Kidney epithelial cell (primary cell): ENCODE measurements around the gene CTSH. TPM values are rescaled to one million over a fixed set of nuclear protein-coding genes. Genes with fewer than 3 reads are reported as not detected.

Source experiments
- DNase-seq: peaks from one replicate; pipeline ENCODE4 v3.0.0-alpha.2; 2010; ENCODE audit warnings: low read depth
- H3K27me3 ChIP-seq: 2 replicates; pipeline ENCODE4 v1.6.0; 2011; ENCODE audit warnings: low read length; ENCODE audit not compliant: control insufficient read depth, insufficient read depth
- H3K36me3 ChIP-seq: 2 replicates; pipeline ENCODE4 v1.5.1; 2011; ENCODE audit warnings: low read length; ENCODE audit not compliant: control insufficient read depth, insufficient read depth
- H3K4me3 ChIP-seq: 2 replicates; pipeline ENCODE4 v1.5.1; 2011; ENCODE audit warnings: low read depth, mild to moderate bottlenecking, control low read depth, low read length
- total RNA-seq: library from RNA; depleted of rRNA; stranded (reverse); fragments of >200 nt; gene quantifications from 2 replicates; pipeline ENCODE4 v1.2.3, GENCODE V29; 2015
- TF ChIP-seq, protein P1 (sequence below): IDR thresholded peaks from 2 replicates; pipeline ENCODE4 v1.5.1; 2011; ENCODE audit warnings: mild to moderate bottlenecking, moderate library complexity, low read length, control low read depth, inconsistent platforms; ENCODE audit not compliant: insufficient read depth, poor library complexity, severe bottlenecking

CTSH gene
- total RNA-seq, 1 donor from 2014 or later, result 125 TPM

DNA sequence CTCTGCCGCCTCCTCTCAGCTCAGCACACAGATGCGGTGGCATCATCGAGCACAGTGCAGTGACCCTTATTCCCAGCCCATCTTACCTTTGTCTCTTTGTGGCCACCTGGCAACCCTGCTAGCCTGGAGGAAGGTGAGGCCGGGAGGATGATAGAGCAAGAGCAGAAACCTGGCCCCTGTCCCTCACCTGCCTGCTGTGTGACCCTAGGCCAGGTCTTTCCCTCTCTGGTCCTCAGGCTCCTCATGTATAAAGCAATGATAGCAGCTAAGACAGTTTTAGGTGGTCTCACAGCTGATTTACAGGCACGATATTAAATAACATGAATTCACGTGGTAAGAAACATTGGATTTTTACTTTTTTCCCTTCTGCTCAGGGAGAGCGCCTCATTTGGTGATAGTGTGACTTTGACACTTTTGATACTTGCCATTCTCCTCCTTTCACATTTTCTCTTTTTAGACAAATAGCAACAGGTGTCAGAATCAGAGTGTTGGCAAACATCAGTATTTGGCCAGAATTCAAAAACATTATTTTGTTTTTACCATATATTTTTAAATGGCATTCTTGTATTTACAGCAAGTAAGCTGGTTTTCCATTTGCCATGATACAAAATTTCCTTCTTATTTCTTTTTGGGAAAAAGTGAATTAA is 29.5 kb upstream of the CTSH start:
- Histone ChIP-seq H3K27me3 (no peaks in the 10 kb centered on the region), H3K4me3 (no peak overlapping the region), H3K36me3 (no peaks in the 10 kb centered on the region)
- TF ChIP-seq, protein P1, sequence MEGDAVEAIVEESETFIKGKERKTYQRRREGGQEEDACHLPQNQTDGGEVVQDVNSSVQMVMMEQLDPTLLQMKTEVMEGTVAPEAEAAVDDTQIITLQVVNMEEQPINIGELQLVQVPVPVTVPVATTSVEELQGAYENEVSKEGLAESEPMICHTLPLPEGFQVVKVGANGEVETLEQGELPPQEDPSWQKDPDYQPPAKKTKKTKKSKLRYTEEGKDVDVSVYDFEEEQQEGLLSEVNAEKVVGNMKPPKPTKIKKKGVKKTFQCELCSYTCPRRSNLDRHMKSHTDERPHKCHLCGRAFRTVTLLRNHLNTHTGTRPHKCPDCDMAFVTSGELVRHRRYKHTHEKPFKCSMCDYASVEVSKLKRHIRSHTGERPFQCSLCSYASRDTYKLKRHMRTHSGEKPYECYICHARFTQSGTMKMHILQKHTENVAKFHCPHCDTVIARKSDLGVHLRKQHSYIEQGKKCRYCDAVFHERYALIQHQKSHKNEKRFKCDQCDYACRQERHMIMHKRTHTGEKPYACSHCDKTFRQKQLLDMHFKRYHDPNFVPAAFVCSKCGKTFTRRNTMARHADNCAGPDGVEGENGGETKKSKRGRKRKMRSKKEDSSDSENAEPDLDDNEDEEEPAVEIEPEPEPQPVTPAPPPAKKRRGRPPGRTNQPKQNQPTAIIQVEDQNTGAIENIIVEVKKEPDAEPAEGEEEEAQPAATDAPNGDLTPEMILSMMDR, result no peak
- no peak for DNase-seq

DNA sequence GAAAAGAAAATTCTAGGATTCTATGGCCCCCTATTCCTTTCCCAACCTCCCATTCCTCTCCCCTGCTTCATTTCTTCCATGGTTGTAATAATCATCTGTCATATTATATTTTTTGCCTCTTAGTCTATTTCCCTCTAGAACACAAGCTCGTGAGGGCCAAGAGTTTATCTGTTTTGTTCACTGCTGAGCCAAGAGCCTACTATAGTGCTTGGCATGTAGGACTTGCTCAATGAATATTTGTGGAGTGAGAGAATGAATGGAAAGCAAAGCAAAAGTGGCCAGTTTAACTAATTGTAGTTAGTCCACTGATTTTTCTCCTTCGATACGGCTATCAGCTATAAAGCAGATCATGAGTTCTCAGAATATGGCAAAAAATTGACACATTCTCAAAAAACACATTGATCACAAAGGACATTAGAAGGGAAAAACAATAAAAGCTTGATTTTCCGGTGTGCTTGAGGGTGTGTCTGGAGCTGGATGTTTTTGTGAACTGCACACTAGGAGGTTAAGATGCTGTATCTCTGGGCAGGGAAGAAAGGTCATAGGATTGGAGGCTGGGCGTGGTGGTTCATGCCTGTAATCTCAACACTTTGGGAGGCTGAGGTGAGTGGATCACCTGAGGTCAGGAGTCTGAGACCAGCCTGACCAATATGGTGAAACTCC is 25.0 kb upstream of the CTSH start:
- no peak for DNase-seq
- no peak overlapping the region for H3K4me3 ChIP-seq
- H3K27me3 ChIP-seq, result no peaks in the 10 kb centered on the region
- TF ChIP-seq, protein P1, result no peak
- no peaks in the 10 kb centered on the region for H3K36me3 ChIP-seq

DNA sequence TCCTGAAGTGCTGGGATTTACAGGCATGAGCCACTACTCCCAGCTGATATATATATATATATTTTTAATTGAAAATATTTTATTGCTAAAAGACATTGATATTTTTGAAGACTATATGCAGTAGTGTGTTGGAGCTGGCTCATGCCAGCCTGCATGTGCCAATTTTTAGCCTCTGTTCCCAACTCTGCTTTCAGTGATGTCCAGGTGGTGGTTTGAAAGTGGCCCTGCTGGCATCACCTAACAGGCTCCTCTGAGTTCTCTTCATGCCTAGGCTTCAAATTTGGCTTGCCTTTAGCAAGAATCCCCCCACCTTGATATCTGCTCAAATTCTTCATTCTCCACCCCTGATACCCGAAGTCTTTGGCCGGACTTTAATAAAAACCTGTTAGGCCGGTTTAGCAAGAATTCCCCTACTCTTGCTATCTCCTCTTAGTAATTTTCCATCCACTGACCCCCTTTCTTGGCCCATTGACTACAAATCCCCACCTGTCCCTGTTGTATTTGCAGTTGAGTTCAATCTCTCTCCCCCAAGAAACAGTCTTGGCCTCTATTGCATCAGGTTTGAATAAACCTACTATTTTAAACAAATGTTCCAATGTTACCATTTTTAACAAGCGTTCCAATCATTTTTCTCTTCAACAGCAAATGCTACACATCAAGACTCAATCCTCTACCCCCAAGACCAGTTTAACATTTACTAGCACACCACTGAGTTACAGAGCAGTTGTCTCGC is 23.9 kb upstream of the CTSH start:
- H3K4me3 ChIP-seq, result no peak overlapping the region
- no peaks in the 10 kb centered on the region for H3K36me3 ChIP-seq
- DNase-seq, result no peak
- H3K27me3 ChIP-seq, result no peaks in the 10 kb centered on the region
- TF ChIP-seq, protein P1, result no peak

DNA sequence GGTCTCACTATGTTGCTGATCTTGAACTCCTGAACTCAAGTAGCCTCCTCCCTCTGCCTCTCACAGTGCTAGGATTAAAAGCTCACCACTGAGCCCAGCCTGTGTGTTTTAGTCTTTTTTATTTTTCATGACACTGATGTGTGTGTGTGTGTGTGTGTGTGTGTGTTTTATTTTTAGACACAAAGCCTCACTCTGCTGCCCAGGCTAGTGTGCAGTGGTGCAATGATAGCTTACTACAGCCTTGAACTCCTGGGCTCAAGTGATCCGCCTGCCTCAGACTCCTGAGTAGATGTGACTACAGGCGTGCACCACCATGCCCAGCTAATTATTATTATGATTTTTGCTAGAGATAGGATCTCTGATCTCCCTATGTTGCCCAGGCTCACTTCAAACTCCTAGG is 23.3 kb upstream of the CTSH start:
- TF ChIP-seq, protein P1, result no peak
- no peak for DNase-seq
- Histone ChIP-seq H3K4me3 (no peak overlapping the region), H3K36me3 (no peaks in the 10 kb centered on the region), H3K27me3 (no peaks in the 10 kb centered on the region)

DNA sequence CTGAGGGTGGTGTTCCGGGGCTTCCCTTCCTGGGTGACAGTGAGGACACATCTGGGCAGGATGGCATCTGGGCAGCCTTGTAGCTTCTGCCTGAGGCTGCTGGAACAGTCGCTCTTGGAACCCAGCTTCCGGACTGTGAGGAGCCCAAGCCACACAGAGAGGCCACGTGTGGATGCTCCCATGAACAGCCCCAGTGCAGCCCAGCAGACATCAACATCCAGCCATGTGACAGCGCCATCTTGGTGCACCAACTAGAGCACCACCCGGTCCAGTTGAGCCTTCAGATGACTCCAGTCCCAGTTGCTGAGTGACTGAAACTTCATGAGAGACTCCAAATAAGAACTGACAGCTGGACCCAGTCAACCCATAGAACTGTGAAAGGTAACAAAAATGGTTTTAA is 15.5 kb upstream of the CTSH start:
- no peak for DNase-seq
- no peak overlapping the region for H3K4me3 ChIP-seq
- H3K27me3 ChIP-seq, result no peaks in the 10 kb centered on the region
- TF ChIP-seq, protein P1, result no peak
- no peaks in the 10 kb centered on the region for H3K36me3 ChIP-seq
